ENCODE measurements around the gene COL1A1.

Gene COL1A1

DNA sequence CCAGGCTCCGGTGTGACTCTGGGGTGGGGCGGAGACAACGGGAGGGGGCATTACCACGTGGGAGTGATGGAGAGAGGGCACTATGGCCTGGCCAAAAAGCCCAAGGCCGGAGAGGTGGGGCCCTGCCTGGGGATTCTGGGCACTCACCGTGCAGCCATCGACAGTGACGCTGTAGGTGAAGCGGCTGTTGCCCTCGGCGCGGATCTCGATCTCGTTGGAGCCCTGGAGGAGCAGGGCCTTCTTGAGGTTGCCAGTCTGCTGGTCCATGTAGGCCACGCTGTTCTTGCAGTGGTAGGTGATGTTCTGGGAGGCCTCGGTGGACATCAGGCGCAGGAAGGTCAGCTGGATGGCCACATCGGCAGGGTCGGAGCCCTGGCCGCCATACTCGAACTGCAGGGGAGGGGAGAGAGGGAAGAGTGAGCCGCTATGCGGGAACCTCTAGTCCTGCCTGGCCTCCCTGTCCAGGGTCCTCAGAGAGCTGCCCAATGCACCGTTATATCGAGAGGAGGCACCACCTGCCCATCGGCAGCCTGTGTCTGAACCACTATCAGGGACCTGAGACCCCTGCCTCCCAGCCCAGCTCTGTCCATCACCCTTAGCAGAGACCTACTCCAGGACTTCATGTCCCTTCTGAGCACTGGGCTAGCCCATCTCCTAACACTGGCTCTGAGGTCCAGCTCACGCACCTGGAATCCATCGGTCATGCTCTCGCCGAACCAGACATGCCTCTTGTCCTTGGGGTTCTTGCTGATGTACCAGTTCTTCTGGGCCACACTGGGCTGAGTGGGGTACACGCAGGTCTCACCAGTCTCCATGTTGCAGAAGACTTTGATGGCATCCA lies 15.6 kb downstream of the COL1A1 start:
- DNase-seq, result no peak

DNA sequence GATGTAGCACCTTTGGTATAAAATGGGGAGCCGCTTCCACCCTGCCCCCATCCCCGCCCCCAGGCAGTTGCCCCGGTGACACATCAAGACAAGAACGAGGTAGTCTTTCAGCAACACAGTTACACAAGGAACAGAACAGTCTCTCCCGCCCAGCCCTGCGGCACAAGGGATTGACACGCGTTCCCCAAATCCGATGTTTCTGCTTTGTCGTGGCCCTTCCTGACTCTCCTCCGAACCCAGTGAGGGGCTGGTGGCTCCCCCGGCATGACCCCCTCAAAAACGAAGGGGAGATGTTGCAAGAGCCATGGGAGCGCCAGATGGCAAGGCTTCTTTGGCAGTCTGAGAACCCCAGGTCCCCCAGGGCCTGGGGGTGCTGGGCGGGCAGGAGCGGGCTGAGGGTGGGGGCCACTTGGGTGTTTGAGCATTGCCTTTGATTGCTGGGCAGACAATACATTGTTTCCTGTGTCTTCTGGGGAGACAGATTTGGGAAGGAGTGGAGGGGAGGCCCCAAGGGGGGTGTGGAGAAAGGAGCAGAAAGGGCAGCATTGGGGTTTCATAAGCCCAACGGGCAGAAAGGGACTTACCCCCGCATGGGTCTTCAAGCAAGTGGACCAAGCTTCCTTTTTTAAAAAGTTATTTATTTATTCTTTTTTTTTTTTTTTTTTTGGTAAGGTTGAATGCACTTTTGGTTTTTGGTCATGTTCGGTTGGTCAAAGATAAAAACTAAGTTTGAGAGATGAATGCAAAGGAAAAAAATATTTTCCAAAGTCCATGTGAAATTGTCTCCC lies 16.6 kb downstream of the COL1A1 start:
- DNase-seq, result no peak

DNA sequence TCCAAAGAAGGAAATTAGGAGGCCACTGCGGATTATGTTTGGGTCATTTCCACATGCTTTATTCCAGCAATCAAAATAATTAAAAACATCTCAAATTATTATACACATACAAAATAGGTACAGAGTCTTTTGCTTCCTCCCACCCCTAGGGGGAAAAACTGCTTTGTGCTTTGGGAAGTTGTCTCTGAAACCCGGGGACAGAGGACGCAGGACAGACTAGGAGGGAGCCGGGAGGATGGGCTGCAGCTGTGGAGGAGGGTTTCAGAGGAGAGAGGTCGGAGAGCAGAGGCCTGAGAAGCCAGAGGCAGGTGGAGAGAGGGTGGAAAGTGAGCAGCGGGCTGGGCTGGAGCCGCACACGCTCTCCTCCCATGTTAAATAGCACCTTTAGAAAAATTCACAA lies 17.4 kb downstream of the COL1A1 start:
- no peak for DNase-seq

DNA sequence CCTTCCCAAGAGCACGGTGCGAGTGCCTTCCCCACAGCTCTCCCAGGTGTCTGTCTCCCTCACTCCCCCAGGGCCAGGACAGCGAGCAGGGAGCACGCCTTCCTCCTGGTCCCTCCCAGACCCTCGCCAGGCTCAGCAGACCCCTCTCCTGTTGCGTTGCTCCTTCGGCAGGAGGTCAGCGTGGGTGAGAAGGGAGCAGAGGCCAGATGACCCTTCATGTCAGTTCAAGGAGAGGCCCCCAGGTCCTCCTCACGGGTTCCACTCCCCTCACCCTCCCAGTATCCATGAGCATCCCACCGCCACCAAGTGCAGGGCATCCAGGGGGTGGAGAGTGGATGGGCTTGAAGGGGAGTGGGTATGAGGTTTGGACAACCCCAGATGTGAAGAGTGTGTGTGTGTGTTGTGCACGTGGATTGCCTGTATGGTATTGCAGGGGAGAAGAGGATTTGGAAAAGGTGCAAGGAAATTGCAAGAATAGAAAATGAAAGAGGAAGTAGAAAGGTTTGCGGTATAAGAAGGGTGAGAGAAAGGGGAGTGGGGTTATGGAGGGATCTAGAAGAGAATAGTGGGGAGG lies 17.9 kb downstream of the COL1A1 start:
- no peak for DNase-seq

DNA sequence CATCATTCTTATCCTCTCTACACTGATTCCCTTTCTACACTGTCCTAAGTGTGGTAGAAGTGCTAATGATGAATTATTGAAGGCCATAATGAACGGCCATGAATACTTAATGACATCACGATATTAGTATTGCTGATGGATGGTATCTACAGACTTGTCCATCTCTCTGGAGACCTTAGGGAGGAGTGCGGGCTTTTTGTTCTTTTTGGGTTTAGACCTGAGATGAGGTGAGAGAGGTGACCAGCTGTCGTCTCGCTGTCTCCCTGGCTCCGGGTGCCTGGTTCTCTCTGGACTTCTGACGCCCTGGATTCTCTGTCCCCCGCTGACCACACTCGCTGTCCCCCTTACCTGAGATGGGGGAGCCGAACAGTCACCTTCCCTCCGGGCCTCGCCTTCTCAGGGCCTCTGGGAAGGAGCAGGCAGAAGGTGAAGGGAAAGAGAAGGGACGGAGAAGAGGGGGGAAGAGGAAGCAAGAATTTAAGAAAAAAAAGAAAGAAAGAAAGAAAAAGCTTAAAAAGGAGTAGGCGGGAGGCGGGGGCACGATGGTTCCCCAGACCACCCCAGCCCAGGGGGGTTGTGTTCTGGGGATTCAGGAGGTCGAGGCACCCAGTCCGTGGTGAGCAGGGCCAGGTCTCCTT lies 18.5 kb downstream of the COL1A1 start:
- DNase-seq, result no peak

GRCh38 chr17:50181591-50182560 lies 19.6 kb downstream of the COL1A1 start:
- no peak for DNase-seq

DNA sequence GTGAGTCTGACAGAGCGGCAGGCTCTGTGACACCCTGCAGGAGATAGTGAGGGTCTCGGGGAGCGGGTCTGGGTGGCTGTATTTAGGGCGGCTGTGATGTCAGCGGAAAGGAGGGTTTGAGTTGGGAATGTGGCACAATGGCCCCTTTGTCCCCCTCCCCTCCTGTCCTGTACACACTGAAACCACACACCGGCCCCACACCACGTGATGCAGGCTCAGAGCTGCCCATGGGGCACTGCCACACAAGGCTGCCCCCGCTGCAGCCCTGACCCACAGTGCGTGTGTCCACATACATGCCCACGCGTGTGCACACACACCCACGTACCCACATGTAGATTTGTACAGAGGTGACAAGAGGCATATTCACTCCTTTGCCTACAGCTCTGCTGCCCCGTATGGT lies 20.3 kb downstream of the COL1A1 start:
- no peak for DNase-seq

DNA sequence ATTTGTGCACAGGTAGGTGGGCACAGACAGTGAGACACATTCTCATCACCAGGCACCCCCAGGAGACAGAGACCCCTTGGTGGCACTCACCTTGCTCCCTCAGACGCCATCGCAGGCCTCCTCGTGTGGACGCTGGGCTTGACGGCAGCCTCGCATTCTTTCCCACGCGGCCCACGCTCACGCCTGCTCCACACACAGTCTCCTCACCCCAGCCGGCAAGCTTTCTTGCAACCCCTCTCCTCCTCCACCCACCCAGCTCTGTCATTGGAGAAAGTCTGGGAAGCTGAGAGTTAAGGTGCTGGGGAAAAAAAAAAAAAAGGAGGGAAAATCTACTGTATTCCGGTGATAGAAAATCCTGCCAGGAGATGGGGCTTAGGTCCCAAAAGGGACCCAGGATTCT lies 20.8 kb downstream of the COL1A1 start:
- DNase-seq, result no peak

- no peak for DNase-seq
These were observed 21.3 kb downstream of the COL1A1 start for GRCh38 chr17:50180111-50180510.

- DNase-seq, result peak in 1 of 2 experiments; percentile 14
These were observed 23.2 kb downstream of the COL1A1 start for GRCh38 chr17:50177983-50178834.

DNA sequence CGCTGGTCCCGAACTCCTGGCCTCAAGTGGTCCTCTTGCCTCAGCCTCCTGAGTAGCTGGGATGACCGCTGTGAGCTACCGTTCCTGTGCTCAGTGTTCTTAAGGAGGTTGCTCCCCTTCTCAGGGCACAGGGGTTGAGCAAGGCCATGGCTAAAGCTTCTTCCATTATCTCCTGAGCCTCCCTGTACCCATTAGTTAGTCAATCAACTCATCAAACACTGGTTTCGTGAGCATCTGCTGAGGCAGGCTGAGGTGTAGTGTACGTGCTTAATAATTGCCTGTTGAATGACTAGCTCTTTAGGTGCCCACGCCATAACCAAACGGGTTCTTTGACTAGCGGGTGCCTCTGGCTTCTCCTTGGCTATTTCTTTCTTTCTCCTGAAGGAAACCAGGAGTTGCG lies 24.0 kb downstream of the COL1A1 start:
- DNase-seq, result no peak

DNA sequence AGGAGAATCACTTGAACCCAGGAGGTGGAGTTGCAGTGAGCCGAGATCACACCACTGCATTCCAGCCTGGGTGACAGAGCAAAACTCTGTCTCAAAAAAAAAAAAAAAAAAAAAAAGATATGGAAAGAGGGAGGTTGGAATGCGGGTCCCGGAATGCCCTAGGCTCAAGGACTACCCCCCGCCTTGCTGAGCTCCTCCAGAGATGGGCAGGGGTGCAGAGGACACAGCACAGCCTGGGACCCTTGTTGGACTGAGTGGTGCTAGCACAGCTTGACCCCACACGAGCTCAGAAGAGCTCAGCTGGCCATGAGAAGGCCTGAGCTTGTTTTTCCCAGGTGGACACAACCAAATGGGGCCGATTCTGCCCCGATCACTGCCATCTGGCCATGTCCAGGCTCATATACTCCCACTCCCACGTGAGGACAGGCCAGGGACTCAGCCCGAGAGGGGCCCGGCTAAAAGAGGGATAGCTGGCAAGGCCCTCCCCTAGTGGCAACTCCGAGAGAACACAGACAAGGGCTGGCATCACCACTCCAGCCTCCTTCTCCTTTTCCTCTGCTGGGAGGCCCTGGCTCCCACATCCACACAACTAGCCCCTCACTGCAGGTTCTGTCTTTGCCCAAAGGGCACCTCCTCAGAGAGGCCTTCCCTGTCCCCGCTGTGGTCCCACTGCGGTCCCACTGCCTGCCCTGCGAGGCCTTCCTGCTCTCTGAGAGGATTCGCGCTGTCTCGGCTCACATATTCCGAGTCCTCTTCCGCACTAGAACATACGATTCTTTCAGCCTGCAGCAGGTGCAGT lies 24.7 kb downstream of the COL1A1 start:
- DNase-seq, result no peak

GRCh38 chr17:50175035-50175807 lies 26.2 kb downstream of the COL1A1 start:
- no peak for DNase-seq

DNA sequence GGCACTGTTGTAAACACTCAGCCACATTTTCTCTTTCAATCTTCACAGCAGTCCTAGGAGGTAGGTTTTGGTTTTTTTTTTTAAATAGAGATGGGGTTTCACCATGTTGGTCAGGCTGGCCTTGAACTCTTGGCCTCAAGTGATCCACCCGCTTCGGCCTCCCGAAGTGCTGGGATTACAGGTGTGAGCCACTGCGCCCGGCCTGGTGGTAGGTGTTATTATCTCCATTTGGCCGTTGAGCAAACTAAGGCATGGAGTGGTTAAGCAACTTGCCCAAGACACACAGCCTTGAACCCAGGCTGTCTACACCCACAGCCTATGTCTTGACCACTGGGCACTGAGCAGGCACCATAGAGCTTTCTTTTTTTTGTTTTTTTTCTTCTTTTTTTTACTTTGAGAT lies 27.0 kb downstream of the COL1A1 start:
- DNase-seq, result no peak

DNA sequence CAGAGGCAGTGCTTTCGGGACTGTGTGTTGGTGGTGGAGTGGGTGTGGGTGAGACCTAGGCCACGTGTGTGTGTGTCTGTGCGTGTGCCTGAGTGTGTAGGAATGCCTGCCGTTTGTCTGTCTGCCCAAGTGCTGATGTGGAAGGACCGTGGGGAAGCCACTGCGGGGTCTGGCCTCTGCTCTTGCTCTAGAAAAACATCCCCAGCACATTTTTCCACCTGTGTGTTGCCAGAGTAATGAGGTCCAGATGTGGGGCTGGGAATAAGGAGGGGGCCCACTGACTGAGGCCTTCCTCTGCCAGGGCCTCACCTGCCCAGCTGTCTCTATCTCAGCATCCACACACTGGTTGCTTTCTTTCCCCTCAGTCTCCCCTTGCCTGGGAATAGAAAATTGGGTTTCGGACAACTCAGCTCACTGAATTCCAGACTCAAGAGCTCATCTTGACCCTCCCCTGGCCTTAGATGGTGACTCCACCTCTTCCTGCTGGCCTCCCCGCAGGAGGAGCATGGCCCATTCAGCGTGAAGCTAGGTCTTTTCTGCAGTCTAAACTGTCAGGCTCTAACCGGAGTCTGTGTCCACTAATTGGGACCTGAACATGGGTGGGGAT lies 28.0 kb downstream of the COL1A1 start:
- DNase-seq, result no peak

DNA sequence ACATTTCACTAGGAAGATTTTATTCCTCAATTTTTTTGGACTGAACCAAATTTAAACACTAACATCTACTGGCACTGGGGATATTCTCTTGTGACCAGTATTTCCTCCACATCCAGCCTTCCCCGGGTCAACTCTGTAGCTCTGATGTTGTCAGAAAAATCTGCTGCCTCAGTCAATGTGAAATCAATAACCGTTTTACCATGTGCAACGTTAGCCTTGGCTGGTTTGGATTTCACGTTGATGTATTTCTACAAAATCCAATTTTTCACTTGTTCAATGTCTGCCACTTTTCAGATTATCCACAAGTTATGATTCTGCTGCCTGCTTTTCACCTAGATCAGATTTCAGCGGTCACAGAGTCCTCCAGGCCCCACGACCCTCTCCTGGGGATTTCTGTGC lies 28.5 kb downstream of the COL1A1 start:
- DNase-seq, result no peak

- DNase-seq, result no peak
These were observed 29.3 kb downstream of the COL1A1 start for GRCh38 chr17:50172130-50172529.

DNA sequence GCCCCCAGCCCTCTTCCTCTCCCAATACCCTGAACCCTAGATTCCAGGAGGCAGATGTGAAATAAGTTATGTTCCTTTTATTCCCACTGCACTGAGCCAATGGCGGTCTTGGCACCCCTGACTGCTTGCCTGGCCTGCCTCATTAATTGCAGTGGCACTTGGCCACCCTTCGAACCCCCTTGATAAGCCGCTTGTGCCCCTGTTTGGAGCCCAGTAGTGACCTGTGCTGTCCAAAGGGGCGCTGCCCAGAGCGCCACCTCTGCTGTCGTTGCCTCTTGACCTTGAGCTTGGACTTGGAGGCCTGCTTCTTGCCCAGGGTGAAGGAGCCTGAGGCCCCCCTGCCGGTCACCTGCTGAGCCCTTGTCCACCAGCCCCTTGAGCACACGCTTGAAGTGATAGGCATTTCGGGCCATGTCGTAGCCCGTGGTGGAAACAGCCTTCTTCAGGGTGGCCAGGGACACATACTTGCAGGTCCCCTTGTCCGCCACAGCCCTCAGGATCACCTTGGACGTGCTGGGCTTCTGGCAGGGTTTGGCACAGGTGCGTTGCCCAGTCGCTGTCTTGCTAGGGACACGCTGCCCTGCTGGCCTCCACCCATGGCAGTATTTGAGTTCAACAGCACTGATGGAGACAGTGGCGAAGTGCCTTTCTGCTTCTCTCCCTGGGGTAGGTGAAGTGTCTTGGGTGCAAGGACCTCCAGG lies 29.9 kb downstream of the COL1A1 start:
- no peak for DNase-seq

All from NCI-H1930 (cell line).